ENCODE data around the gene FRMD3. TPM values are rescaled to one million over a fixed set of nuclear protein-coding genes. Genes with fewer than 3 reads are reported as not detected.

FRMD3 gene
- total RNA-seq, 1 experiment from 2014 or later: 3.9 TPM

DNA sequence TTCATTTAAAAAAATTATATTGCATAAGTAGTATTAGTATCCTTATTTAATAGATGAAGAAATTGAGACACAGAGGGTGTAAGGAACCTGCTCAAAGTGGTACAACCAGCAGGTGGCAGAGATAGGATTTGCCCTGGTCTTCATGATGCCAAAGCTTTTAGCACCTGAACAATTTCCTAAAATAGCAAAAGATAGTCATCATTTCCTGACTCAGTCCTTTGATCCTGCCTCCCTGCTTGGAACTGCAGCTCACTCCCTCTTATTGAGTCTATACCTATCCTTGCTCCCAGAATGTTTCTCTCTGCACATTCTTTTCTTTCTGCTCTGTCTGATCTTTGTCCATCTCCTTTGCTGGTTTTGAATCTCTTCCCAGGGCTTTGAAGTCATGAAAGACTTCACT is 155.8 kb downstream of the FRMD3 start:
- DNase-seq: no peak
- CTCF ChIA-PET: no interaction called here
- TF ChIP-seq, protein P1, sequence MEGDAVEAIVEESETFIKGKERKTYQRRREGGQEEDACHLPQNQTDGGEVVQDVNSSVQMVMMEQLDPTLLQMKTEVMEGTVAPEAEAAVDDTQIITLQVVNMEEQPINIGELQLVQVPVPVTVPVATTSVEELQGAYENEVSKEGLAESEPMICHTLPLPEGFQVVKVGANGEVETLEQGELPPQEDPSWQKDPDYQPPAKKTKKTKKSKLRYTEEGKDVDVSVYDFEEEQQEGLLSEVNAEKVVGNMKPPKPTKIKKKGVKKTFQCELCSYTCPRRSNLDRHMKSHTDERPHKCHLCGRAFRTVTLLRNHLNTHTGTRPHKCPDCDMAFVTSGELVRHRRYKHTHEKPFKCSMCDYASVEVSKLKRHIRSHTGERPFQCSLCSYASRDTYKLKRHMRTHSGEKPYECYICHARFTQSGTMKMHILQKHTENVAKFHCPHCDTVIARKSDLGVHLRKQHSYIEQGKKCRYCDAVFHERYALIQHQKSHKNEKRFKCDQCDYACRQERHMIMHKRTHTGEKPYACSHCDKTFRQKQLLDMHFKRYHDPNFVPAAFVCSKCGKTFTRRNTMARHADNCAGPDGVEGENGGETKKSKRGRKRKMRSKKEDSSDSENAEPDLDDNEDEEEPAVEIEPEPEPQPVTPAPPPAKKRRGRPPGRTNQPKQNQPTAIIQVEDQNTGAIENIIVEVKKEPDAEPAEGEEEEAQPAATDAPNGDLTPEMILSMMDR (conservative IDR thresholded peaks at IDR 0.05; ENCODE audit: low read depth, low read length): no peak
- no peak for TF ChIP-seq EZH2phosphoT487 (IDR thresholded peaks at IDR 0.05; ENCODE audit: borderline replicate concordance, low read length)
- TF ChIP-seq EZH2 (IDR thresholded peaks at IDR 0.05; ENCODE audit: low read length, unreplicated experiment): no peak
- Histone ChIP-seq H3K9me3 (ENCODE audit: low read length) (no peaks in the 10 kb centered on the region), H3F3A (ENCODE audit: low read length, unreplicated experiment) (no peaks in the 10 kb centered on the region), H3K9ac (ENCODE audit: low read length) (no peak overlapping the region), H4K20me1 (ENCODE audit: low read length) (no peaks in the 10 kb centered on the region), H3K27me3 (ENCODE audit: low read length) (no peaks in the 10 kb centered on the region), H3K79me2 (ENCODE audit: low read length) (no peaks in the 10 kb centered on the region), H3K36me3 (ENCODE audit: low read depth, low read length) (no peaks in the 10 kb centered on the region), H3K27ac (ENCODE audit: low read length) (no peak overlapping the region), H2AFZ (ENCODE audit: low read length) (no peak overlapping the region), H3K9me2 (replicated peaks; ENCODE audit: low read length) (no peaks in the 10 kb centered on the region), H3K4me2 (ENCODE audit: low read length) (no peak overlapping the region), H3K4me3 (ENCODE audit: low read length) (no peak overlapping the region), H3K4me1 (ENCODE audit: insufficient read depth, low read length) (no peaks in the 10 kb centered on the region)
- ATAC-seq: no peak
- intact Hi-C loops (cut with micrococcal nuclease): no loop called here
- POLR2A ChIA-PET (ENCODE audit: unreplicated experiment): no interaction called here
- BruUV-seq (replicated peaks): no TSS peak

DNA sequence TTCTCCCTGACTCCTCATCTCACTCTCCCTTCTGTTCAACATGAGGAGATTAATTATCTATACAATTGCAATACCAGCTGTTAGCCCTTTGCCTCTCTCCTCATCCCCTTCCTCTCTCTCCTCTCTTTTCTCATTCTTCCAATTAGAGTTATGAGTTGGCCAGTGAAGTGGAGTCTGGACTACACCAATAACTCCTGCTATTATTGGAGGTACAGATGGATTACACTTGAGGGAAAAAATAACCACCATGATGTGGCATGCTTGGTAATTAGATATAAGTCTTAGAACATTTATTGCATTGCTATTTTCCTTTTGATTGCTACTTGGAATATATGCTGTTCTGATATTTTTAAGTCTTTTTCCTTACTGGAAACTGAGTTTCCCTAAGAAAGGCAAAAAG is 159.2 kb downstream of the FRMD3 start:
- DNase-seq: no peak
- no peak for ATAC-seq
- intact Hi-C loops (cut with micrococcal nuclease): no loop called here
- Histone ChIP-seq H3K9me2 (replicated peaks; ENCODE audit: low read length) (no peaks in the 10 kb centered on the region), H3F3A (ENCODE audit: low read length, unreplicated experiment) (no peaks in the 10 kb centered on the region), H4K20me1 (ENCODE audit: low read length) (no peaks in the 10 kb centered on the region), H3K79me2 (ENCODE audit: low read length) (no peaks in the 10 kb centered on the region), H3K9ac (ENCODE audit: low read length) (no peak overlapping the region), H3K27ac (ENCODE audit: low read length) (no peak overlapping the region), H3K36me3 (ENCODE audit: low read depth, low read length) (no peaks in the 10 kb centered on the region), H3K4me3 (ENCODE audit: low read length) (no peak overlapping the region), H3K4me1 (ENCODE audit: insufficient read depth, low read length) (no peaks in the 10 kb centered on the region), H3K9me3 (ENCODE audit: low read length) (no peaks in the 10 kb centered on the region), H3K27me3 (ENCODE audit: low read length) (no peaks in the 10 kb centered on the region), H3K4me2 (ENCODE audit: low read length) (no peak overlapping the region), H2AFZ (ENCODE audit: low read length) (no peak overlapping the region)
- ChIA-PET POLR2A (ENCODE audit: unreplicated experiment) (no interaction called here), CTCF (no interaction called here)
- no TSS peak for BruUV-seq (replicated peaks)
- TF ChIP-seq, protein P1 (conservative IDR thresholded peaks at IDR 0.05; ENCODE audit: low read depth, low read length): no peak
- no peak for TF ChIP-seq EZH2phosphoT487 (IDR thresholded peaks at IDR 0.05; ENCODE audit: borderline replicate concordance, low read length)
- no peak for TF ChIP-seq EZH2 (IDR thresholded peaks at IDR 0.05; ENCODE audit: low read length, unreplicated experiment)

DNA sequence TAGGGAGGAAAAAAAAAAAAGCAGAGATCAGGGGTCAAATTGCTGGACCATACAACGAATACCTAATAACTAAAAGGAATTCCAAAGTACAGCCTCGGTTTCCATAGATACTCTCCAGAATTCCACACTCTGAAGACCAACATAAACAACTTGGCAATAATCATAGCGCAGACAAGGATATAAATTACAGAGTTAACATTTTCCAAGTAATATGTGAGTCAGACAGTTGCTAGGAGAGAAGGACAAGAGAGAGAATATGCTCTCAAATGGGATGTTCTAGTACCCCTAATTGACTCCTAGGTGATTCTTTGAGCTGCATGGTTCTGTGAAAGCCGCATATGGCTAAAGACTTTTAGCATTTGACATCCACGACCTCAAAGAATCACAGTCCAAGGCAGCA is 165.2 kb downstream of the FRMD3 start:
- Histone ChIP-seq H3K9me2 (replicated peaks; ENCODE audit: low read length) (no peaks in the 10 kb centered on the region), H4K20me1 (ENCODE audit: low read length) (no peaks in the 10 kb centered on the region), H3K4me2 (ENCODE audit: low read length) (no peak overlapping the region), H3K4me1 (ENCODE audit: insufficient read depth, low read length) (no peaks in the 10 kb centered on the region), H3K36me3 (ENCODE audit: low read depth, low read length) (no peaks in the 10 kb centered on the region), H3K9ac (ENCODE audit: low read length) (no peak overlapping the region), H3K4me3 (ENCODE audit: low read length) (no peak overlapping the region), H3K27ac (ENCODE audit: low read length) (no peak overlapping the region), H3K79me2 (ENCODE audit: low read length) (no peaks in the 10 kb centered on the region), H3K27me3 (ENCODE audit: low read length) (no peaks in the 10 kb centered on the region), H3F3A (ENCODE audit: low read length, unreplicated experiment) (no peaks in the 10 kb centered on the region), H2AFZ (ENCODE audit: low read length) (no peak overlapping the region), H3K9me3 (ENCODE audit: low read length) (no peaks in the 10 kb centered on the region)
- TF ChIP-seq, protein P1 (conservative IDR thresholded peaks at IDR 0.05; ENCODE audit: low read depth, low read length): no peak
- no peak for TF ChIP-seq EZH2phosphoT487 (IDR thresholded peaks at IDR 0.05; ENCODE audit: borderline replicate concordance, low read length)
- TF ChIP-seq EZH2 (IDR thresholded peaks at IDR 0.05; ENCODE audit: low read length, unreplicated experiment): no peak
- CTCF ChIA-PET: no interaction called here
- DNase-seq (no peak), ATAC-seq (no peak)
- no TSS peak for BruUV-seq (replicated peaks)
- intact Hi-C loops (cut with micrococcal nuclease): no loop called here
- POLR2A ChIA-PET (ENCODE audit: unreplicated experiment): no interaction called here
